H54 (cell line): Measurements from ENCODE around the gene PHYHIPL.

Experiments
- DNase-seq: peaks from one replicate; pipeline ENCODE4 v3.0.0; 2011; ENCODE audit warnings: low spot score, mixed read lengths; ENCODE audit not compliant: insufficient read length
- FAIRE-seq: peaks from 3 replicates; lab custom pipeline; 2011; peaks lifted over from hg19 to GRCh38; lab: Jason Lieb, UNC
- POLR2A ChIP-seq: IDR thresholded peaks from 2 replicates; pipeline ENCODE4 v1.6.1; 2011; ENCODE audit warnings: low read depth, mild to moderate bottlenecking, low read length

PHYHIPL gene

DNA sequence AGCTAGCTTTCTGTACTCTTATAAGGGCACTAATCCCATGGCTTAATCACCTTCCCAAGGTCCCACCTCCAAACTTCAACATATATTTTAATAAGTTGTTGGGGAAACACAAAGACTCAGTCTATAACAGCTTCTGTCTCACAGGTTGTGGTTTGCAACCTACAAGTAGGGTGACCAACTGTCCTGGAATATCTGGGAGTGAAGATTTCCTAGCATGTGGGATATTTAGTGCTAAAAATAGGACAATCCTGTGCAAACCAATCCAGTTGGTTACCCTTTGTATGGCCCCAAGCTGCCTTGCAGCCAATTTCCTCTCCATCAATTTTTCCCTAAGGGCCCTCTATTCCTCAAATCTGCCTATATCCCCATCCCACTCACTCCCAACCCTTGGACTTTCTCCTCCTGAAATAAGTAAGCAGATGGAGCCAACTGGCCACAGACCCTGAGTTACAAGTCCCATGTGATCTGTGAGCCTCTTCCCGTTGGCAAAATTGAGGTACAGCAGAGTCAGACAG is 103.6 kb downstream of the PHYHIPL start:
- no peak for TF ChIP-seq POLR2A
- no peak for DNase-seq
- no peak for FAIRE-seq

DNA sequence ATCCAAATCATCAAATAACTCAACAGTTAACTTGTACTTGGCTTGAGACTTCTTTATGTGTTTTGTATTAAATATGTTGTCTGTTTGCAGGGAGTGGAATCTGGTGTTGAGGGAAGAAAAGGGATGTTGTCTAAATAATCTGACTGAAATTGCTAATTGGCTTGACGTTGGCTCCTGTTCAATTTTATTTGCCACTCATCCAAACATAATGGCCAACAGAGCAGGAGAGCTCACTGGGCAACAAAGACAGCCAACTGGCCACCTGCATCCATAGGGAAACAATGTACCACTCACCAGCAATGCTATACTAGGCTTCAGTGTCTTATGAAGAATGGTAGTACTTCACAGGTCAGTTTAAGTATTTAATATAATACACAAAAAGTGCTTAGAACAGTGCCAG is 105.4 kb downstream of the PHYHIPL start:
- no peak for FAIRE-seq
- TF ChIP-seq POLR2A, result no peak
- no peak for DNase-seq

- no peak for TF ChIP-seq POLR2A
- FAIRE-seq, result no peak
- no peak for DNase-seq
Measured at GRCh38 chr10:59283456-59284091, 107.1 kb downstream of the PHYHIPL start.

- FAIRE-seq (no peak), DNase-seq (no peak)
- TF ChIP-seq POLR2A, result no peak
Measured at GRCh38 chr10:59284118-59284975, 107.9 kb downstream of the PHYHIPL start.

DNA sequence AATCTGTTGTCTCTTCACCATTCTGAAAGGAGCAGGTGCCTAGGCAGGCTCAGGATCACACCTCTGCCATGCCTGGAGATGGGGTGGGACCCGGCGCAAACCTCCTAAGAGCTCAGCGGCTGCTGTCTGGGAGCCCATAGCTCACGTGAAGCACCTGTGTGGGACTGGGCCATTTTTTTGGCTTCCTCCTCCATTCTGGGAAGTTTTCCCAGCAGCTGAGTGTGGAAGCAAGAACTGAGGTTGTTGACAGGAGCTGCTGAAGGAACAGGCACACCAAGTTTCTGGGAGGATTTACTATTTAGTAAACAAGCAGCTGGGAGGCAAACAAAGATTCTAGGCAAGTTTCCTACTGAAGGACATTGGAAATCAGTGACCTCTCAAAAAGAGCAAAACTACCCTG is 108.6 kb downstream of the PHYHIPL start:
- FAIRE-seq (no peak), DNase-seq (no peak)
- no peak for TF ChIP-seq POLR2A

- DNase-seq (no peak), FAIRE-seq (no peak)
- no peak for TF ChIP-seq POLR2A
Measured at GRCh38 chr10:59285848-59286247, 109.4 kb downstream of the PHYHIPL start.

GRCh38 chr10:59287587-59288255 is 111.3 kb downstream of the PHYHIPL start:
- TF ChIP-seq POLR2A, result no peak
- no peak for FAIRE-seq
- DNase-seq, result no peak

- no peak for TF ChIP-seq POLR2A
- DNase-seq (no peak), FAIRE-seq (no peak)
Measured at GRCh38 chr10:59289853-59290252, 113.4 kb downstream of the PHYHIPL start.

- TF ChIP-seq POLR2A, result no peak
- no peak for DNase-seq
- no peak for FAIRE-seq
Measured at GRCh38 chr10:59290448-59290847, 114.0 kb downstream of the PHYHIPL start.
